ENCODE results near the gene PURA.
"Not testable (repeated sequence)": the region's sequence is repeated elsewhere in the genome, so short reads cannot be mapped to it uniquely, and the experiment has no call there.

The PURA gene

DNA sequence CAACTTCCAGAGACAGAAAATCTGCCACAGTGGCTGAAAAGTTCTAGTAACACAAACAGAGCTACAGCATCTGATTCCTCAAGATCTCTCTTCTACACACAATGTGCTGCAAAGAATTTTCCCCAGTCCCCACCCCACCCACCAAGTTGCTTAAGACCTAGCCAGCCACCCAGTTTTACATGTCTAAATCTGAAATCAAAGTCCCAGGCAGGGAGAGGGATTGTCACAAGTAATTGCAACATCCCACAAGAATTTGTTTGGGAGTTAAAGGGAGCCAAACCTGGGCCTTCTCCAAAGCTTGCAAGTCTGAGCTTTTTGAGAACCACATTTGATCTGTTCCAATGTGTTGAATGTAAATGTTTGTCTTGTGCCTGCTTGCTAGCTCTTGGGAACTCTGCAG is 27.3 kb downstream of the PURA start:
- DNase-seq, result no peak

DNA sequence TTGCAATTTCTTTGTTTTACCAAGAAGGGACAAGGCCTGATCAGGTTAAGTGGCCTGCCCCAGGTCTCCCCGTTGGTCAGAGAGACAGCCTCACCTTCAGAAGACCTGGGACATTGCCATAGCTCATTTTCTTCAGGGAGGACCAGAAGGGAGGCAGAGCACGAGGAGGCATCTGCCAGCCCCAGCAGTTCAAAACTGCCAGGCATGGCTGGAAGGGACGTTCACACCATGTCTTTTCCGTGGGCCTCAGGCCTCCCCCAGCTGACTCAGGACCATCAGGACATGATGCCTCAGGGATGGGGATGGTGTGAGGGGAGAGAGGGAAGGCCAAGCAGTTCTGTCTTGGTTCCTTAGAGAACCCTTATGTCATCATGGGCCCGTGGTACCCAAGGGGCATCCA is 28.3 kb downstream of the PURA start:
- DNase-seq, result no peak

DNA sequence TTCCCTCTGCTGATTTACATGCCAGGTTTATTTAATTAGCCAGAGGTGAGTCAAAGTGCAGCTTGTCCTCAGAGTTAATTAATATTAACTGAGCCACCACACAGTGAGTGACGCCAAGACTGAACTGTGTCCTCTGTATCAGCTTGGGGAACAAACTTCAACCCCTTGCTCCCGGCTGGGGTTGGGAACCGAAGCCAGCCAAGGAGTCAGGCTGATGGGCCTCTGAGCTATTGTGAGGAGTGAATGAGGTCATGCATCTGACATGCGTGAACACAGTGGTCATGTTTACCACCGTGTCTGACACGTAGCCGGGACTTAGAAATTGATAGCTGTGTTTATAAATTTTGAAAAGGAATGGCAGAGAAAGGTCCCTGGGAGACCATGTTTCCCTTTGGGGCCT is 28.9 kb downstream of the PURA start:
- no peak for DNase-seq

DNA sequence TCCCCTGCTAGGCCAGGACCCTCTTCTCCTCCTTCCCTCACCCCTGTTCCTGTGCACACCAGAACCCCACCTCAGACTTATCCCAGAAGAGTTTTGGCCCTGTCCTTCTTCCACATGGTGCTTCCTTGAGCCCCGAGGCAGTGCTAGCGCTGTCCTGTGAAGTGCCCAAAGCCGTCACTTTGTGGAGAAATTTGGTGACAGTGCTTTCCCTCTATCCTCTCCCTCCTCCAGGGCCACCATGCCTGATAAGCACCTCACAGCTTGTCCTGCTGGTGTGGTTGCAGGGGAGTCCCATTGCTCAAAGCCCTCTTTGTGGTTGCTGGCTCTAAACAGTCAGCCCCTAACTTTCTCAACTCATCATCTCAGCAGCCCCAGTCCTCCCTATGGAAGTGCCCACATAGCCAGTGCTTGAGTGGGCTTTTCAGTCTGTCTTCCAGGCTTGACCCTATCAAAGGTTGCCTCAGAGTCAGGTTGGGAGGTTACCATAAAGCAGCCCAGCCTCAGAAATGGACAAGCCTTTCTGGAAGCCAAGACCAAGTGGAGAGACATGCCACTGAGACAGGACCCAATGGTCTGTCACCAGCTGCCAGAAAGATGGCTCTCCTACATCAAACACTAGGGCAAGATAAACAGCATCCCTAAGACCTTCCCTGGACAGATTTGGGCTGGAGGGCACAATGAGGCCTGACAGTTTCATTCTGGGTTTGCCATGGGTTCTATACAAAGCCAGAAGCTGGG is 29.8 kb downstream of the PURA start:
- DNase-seq, result no peak

GRCh38 chr5:140145256-140145655 is 31.3 kb downstream of the PURA start:
- no peak for DNase-seq

- DNase-seq, result peak; percentile 65 to 82
These were observed 32.1 kb downstream of the PURA start for GRCh38 chr5:140145818-140146522.

DNA sequence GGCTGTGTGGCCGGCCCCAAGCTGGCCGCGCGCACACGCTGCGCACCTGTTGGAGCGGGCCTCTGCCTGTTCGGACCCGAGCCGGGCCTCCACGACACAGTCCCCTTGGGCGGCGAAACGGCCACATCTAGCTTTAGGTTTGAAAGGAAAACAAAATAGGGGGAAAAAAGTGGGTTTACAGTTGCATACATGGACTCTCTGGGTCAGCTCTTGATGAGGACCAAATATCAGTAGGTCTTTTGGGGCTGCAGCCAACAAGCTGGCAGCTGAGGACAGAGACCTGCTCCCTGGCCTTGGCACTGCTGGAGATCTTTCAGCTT is 32.6 kb downstream of the PURA start:
- DNase-seq, result no peak

GRCh38 chr5:140147460-140147859 is 33.6 kb downstream of the PURA start:
- no peak for DNase-seq

DNA sequence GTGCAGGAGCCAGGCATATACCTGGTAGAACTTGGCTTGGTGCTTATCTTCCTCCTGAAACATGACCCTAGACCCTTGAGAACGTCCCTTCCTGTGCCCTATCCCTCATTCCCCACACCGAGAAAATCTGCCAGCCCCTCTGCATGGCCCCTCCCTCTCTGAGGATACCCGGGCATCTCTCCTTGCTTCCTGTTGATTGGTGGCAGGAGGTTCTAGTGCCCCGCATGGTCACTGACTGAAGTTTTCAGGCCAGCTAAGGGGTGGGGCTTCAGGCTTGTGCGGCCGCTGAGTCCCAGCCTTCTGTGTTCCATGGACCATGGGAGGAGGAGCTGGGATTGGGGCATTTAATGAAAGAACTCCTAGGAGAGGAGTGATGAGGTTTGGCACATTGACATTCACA is 34.6 kb downstream of the PURA start:
- DNase-seq, result no peak

GRCh38 chr5:140150201-140150600 is 36.3 kb downstream of the PURA start:
- DNase-seq, result no peak

GRCh38 chr5:140151144-140152021 is 37.5 kb downstream of the PURA start:
- DNase-seq, result no peak

DNA sequence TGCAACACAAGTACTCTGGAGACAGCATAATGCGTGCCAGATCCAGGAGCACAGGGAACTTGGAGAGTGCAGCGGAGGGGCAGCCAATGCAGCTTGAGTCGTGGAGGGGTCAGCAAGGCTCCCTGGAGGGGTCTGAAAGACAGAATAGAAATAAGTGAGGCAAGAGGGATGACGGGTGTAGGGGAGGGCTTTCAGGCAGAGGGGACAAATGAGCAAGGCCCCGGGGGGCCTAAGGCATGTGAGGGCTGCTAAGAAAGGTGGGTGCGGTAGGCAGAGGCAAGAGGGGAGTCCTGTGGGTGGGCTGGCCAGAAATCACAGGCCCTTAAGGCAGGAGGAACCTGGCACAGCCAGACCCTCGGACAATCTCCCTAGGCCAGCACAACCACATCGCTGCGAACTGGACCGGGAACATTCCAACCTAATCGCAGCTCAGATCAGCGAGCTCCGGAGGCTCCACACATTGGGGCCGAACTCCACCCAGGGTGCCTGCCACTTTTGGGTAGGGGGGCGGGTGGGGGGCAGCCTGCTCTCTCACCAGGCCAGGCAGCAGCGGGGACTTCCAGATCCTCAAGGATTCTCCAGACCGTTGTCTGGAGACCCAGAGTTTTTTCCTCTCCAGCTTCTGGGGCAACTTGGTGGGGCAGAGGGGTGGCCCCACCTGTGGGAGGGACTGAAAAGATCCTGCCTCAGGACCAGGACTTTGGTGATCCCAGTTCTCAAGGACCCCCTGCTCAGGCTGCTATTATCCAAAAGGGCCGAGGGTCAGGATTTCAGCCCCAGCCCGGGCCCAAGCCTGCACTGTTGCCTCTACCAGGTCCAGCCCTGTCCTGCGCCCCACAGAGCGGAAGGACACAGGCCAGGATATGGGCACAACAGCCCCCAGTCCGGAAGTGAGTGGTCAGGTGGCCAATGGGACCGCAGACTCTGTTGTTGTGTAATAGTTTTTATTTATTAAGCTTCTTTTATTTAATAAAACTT is 38.4 kb downstream of the PURA start:
- DNase-seq, result no peak

DNA sequence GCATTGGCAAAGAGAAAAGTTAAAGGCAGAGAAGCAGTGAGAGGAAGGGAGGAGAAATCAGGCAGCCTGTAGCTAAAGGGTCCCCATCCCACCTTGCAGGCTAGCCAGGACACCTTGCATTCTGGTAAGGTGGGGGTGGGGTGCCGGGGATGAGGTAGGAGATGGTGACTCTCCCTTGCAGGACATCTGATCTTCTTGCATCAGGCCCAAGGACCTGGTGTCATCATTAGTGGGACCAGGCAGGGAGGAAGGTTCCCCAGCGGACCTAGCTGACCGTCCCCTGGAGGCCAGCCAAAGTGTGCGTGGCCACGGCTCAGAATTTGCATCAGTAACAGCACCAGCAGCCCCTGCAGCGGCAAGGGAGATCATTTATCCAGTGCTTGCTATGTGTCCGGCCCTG is 39.3 kb downstream of the PURA start:
- no peak for DNase-seq

DNA sequence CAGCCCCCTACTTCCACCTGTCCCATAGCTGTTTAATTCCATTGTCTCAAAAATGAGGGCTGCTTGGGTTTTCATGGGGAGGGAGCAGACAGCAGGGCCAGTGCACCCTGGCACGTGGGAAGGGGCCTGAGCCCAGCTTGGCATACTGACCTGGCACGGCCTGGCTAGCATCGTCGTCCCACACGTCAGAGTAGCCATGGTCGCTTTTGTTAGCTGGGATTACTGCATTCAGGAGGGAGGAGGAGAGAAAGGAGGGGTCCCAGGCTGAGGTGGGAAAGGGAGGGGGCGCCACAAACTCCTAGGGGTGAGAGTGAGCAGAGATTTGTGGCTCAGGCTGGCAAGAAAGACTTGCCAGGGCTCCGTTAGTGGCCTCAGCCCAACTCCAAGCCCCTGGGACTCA is 40.0 kb downstream of the PURA start:
- DNase-seq, result no peak

GRCh38 chr5:140154710-140155381 is 40.9 kb downstream of the PURA start:
- DNase-seq, result not testable (repeated sequence)

DNA sequence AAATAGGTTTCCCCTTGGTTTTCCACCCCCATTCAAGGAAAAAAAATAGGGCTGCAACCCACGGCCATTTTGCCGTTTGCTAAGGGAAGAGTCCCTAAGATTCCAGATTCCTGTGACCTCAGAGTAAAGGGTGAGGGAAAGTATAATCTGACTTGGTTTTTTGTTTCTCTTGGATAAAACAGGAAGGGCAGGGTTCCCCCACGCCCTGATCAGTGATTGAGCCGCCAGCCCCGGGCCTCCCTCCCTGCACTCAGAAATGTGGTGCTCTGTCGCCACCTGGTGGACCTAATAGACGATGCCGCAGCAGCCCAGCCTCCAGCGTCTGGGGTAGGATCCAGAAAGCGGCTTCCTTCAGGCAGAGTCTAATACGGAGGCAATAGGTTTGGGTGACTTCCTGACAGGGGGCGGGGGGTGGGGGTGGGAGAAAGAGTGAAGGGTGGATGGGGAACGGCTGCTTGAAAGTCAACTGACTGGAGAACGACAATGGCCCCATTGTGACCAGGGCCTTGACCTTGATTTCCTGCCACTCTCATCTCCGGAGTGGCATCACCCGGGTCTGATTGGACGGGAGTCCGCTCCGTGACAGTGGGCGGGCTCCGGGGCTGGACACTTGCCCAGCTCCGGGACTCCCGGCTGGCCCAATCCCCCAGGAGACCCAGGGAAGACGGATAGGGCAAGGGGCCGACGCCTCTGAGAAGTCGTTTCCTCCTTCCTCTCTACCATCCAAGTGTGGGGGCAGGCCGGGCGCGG is 43.3 kb downstream of the PURA start:
- peak; percentile 74 to 99 for DNase-seq

- DNase-seq, result no peak
These were observed 45.4 kb downstream of the PURA start for GRCh38 chr5:140159014-140159927.

- DNase-seq, result no peak
These were observed 48.4 kb downstream of the PURA start for GRCh38 chr5:140162275-140162674.

GRCh38 chr5:140162781-140163180 is 48.9 kb downstream of the PURA start:
- DNase-seq, result no peak
